Skin of body (tissue), 2 donors: ENCODE measurements around the gene PRCD. TPM values are rescaled to one million over a fixed set of nuclear protein-coding genes. Genes with fewer than 3 reads are reported as not detected.

ENCODE experiments used
- DNase-seq: peaks from one replicate; lab custom pipeline; 2025; lab: John Stamatoyannopoulos, UW
- total RNA-seq: library from RNA; depleted of rRNA; stranded (reverse); fragments of >200 nt; gene quantifications from one replicate; pipeline ENCODE4 v1.2.3, GENCODE V29; 2014

The PRCD gene
- 2.7 TPM for total RNA-seq

GRCh38 chr17:76539631-76540271 lies at the start of gene PRCD:
TSS of gene PRCD (plus strand) at chr17:76540044. CDS start at chr17:76540142, 98 bp downstream.
- no peak for DNase-seq

DNA sequence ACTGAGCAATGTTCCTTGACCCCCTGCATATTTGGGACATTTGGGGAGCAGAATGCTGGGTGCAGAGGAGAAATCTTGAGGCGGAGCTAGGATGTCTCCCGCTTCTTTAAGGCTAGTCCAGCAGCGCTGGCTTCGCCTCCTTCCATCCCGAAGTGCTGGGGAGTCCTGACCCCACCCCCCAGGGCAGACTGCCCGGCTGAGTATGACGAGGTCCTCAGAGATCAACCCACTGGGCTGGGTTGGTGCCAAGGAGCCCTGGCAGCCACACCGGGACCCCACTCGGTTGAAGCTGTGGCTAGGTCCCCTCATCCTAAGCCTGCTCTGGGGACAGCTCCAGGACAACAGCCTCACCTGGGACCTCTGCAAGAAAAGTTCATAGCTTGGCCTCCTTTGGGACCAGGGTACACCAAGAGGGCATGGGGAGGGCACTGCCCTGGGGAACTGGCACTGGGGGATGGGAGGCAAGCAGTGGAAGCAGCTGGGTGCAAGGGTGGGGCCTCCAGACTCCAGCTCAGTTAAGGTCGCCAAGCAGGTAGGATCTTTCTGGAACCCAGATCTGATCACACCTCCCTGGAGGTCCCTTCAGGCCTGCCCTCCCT lies 49.6 kb upstream of the PRCD start:
- no peak for DNase-seq

- no peak for DNase-seq
These were observed 48.3 kb upstream of the PRCD start for GRCh38 chr17:76491271-76492122.

GRCh38 chr17:76492123-76492988 lies 47.5 kb upstream of the PRCD start:
- DNase-seq: no peak

DNA sequence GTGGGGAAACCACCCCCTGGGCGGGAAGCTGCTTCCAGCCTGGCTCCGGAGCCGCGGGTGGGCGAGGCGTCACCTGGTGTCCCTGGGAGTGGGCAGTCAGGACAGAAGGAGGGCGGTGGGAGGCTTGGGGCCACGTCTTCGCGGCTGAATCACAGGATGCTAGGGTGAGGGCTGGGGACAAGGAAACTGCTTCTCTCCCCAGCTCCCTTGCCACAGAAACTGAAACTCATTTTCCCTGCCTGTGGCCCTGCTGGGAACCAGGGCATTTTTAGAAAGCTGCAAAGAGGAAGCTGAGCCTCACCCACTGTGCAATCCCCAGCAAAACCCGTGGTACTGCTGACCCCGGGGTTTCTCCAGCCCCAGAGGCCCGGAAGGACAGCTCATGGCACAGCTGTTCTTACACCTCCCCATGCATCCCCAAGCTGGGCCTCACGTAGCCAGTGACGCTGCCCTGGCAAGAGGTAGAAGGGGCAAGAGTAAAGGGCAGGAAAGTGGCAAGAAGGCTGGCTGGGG lies 46.8 kb upstream of the PRCD start:
- peak; percentile 12 for DNase-seq

- DNase-seq: no peak
These were observed 46.2 kb upstream of the PRCD start for GRCh38 chr17:76493505-76494167.

DNA sequence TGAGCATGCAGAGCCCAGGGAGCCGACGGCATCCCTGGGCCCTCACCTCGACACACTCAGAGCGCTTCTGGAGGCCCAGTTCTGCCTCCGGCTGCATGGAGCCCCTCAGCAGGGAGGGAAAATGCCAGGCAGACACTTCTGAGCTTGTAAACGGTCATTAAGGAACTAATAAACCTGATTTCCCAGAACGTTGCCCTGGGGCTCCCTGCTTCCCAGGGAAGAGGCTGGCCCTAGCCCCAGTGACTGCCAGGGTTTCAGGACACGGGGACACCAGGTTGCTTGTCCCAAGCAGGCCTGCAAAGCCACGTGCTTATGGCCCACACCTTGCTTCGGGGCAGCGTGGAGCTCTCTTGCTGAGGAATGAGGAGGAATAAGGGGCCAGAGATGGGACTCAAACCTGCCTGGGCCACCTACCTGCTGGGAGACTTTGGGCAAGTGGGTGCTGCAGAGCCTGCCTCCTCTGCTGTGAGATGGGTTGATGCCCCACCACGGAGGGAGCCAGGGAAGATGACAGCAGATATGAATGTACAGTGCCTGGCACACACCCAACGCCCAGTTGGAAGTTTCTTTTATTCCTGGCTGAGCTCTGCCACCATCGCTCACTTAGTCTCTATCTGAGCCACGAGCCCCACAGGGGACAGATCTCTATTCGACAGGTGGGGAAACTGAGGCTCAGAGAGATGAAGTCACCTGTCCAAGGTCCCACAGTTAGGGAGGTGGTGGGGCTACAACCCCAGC lies 44.0 kb upstream of the PRCD start:
- DNase-seq: no peak

DNA sequence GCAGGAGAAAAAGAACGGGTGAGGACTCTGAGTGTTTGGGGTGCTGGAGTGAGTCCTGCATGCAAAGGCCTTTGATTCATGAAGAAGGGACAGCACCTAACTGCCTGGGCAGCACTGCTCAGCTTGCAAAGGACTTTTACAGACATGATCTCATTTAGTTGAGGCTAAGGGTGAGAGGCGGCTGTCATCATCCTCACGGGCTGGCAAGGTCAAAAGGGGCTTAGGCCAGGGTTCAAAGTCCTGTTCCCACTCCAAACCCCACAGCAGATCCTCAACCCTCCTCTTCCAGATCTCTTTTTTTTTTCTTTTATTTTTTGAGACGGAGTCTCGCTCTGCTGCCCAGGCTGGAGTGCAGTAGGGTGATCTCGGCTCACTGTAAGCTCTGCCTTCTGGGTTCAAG lies 43.4 kb upstream of the PRCD start:
- DNase-seq: no peak

DNA sequence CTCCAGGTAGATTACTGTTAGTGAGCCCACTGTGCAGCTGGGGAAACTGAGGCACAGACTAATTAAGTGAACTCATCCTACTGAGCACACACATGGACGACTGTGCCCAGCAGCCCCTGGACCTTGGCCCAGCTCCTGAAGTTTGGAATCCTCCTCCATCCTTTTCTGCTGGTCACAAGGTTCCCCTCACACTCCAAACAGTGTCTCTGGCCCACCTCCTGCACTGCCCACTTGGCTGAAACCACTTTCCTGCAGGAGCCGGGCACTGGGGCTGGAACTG lies 42.2 kb upstream of the PRCD start:
- DNase-seq: no peak

DNA sequence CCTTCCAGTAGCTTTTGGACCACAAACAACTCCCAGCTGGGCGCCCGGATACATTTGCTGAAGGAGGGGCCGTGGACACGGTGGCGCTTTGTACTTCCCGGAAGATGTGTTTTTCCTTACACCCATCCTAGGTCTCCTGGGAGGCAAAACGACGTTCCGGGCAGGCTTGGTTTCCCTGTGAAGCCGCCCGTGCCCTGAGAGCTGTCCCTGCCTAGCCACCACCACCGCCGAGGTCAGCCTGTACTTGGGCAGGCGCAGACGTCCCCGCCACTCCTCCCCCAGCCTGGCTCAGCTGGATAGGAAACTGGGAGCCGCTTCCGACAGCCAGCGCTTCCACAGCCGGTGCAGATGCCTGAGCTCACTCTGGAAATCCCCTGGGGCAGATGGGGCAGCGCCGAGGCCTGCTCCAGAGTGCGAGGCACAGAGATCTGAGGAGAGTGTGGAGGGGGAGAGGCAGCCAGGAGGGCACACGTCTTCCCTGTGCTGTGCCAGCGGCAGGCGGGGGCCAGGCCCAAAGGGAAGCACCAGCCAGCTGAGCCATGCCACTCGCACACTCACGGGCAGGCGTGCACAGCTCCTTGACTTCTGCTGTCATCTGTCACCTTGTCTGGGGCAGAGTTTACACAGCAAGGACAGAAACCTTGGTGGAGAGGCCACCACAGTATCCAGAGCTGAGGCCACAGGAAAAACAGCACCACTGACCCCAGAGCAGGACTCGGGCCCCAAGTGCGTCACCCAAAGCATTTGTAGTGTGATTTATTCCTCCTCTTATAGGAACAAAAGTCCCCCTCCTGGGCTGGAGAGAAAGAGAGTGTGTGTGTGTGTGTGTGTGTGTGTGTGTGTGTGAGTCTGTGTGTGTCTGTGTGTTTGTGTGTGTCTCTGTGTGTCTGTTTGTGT lies 41.6 kb upstream of the PRCD start:
- no peak for DNase-seq

GRCh38 chr17:76498876-76499251 lies 41.0 kb upstream of the PRCD start:
- DNase-seq: no peak

- no peak for DNase-seq
These were observed 40.6 kb upstream of the PRCD start for GRCh38 chr17:76499267-76499667.

DNA sequence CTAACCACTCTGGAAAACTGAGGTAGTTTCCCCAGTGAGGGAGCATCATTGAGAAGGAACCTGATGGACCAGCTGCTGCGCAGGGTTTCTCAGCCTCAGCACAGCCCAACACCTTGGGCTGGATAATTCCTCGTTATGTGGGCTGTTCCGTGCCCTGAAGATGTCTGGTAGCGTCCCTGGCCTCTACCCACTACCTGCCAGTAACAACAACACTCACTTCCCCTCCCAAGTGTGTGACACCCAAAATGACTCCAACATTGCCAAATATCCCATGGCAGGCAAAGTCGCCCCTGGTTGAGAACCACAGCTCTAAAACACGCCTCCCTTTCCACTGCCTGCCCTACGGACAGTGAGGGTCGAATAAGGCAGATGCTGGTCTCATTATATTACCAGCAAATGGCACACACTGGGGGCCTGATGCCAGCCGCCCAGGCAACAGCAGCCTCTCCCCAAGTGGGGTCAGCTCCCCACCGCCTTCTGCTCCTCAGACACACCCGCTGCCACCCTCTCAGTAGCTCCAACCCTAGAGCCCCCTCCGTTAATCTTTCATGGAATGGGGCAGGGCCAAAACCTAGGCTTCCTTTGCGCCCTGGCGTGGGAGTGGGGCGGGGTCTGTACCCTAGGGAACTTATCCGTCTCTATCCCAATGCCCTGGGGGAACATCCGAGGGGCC lies 39.6 kb upstream of the PRCD start:
- DNase-seq: no peak

DNA sequence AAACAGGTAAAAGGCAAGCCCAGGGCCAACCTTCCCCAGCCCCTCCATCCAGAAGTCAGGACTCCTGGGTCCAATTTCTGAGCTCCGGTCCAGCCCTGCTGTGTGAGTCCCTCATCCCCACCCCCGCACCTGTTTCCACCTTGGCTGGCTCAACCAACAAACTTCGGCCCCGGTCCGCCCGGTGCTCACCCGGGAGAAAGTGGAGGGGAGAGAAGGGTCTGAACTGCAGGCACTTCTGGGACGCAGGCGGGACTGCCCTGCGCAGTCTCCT lies 39.2 kb upstream of the PRCD start:
- no peak for DNase-seq

- no peak for DNase-seq
These were observed 38.6 kb upstream of the PRCD start, which contains the start of gene RHBDF2 for GRCh38 chr17:76501018-76501826. TSS of gene RHBDF2 (minus strand) at chr17:76501423. CDS start at chr17:76481524, 19,899 bp downstream.

DNA sequence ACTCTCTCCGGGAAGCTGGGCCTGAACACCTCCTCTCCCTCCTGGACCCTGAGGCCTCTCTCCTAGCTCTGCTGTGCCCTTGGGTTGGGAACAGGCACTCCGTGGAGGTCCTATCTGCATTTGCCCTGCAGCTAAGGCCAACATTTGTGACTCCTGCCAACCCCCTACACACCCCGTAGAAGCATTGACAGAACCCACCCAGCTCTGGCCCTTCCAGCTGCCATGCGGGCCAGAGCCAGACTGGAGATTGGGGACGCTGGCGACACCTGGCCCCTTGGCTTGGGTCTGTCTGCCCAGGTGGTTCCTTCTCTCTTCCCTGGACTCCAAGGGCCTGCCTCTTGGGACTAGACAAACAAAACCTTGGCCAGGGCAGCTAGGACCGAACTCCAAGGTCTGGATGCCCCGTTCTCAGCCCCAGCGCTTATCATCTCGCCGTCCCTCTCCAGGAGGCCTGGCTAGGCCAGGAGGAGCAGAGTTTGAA lies 38.0 kb upstream of the PRCD start:
- no peak for DNase-seq

DNA sequence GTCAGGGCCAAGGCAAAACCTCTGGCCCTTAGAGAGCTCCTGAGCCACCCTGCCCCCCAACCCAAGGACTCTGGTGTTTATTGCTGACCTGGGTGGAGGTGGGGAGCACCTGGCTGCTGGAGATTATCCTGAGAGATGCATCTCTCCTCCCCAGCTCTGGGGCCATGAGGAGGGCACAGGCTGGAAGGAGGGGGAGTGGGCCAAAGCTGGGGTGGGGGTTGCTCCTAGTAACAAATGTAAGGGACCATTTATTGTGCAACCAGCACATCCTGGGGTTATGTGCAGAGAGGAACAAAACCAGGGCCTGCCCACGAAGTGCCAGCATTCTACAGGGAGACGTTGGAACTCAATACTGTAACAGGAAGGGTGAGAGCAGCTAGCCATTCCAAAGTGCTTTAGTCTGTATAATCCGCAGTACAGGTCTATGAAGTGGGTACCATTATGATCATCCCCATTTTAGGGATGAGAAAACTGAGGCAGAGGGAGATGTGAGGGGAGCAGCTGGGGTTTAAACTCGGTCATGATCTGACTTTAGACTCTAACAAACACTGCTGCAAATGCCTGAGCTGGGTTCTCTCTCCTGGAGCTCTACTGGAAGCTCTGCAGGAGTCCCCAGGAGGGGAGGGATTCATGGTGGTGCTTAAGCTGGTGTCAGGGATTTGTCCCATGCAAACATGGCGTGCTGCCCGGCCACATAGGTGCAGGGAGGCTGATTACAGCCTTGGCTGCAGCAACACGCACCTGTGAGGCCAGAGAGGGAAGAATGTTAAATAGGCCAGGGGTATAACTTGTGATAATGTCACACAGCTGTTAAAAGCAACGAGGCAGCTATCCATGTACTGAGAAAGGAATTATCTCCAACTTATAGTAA lies 37.3 kb upstream of the PRCD start:
- DNase-seq: no peak
